ENCODE results near the gene WNT2B. TPM values are rescaled to one million over a fixed set of nuclear protein-coding genes. Genes with fewer than 3 reads are reported as not detected.
A peak's percentile ranks its signal among the peaks of the same experiment; 100 is the strongest.

Gene WNT2B
- polyA plus RNA-seq, 3 donors = 0.07 to 0.79 TPM; not detected in 1

DNA sequence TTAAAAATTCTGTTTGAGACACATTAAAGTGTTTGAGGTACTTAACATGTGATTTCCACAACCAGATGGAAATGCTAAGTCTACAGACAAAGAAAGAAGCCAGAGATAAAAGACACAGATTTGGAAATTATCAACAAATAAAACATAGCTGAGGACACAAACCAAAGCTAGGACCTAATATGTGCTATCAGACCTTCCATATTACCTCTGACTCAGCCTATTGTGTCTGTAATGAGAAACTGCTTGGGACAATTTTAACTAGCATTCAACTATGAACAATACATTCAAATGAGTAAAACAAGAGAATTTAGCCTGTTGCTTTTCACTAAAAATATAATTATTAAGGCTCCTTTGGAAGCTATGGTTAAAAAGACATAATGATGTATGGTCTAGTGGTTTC is 54.6 kb downstream of the WNT2B start:
- Mint-ChIP-seq H3K4me1 (no peaks in the 10 kb centered on the region), H3K4me3 (no peak overlapping the region), H3K27ac (no peak overlapping the region), H3K36me3 (peaks cover 6 to 20% of the 10 kb centered on the region in 2 donors), H3K9me3 (no peaks in the 10 kb centered on the region), H3K27me3 (ENCODE audit: low read depth in 3 of 3) (no peaks in the 10 kb centered on the region)
- H3K36me3 ChIP-seq (replicated peaks in 1 of 2; ENCODE audit: control insufficient read depth in 1 of 2, insufficient read depth in 2 of 2, low read length in 2 of 2) = no peaks in the 10 kb centered on the region
- no peaks in the 10 kb centered on the region for H3K4me1 ChIP-seq (ENCODE audit: control insufficient read depth in 1 of 2, insufficient read depth in 2 of 2, low read length in 2 of 2)
- H4K20me1 ChIP-seq (ENCODE audit: insufficient read depth, low read length) = no peaks in the 10 kb centered on the region
- no peaks in the 10 kb centered on the region for H3K9me3 ChIP-seq (replicated peaks in 1 of 2; ENCODE audit: control insufficient read depth in 1 of 2, insufficient read depth in 1 of 2, low read length in 2 of 2)
- no peak overlapping the region for H2AFZ ChIP-seq (ENCODE audit: insufficient read depth, low read depth, low read length, poor library complexity, severe bottlenecking)
- TF ChIP-seq, protein P1, sequence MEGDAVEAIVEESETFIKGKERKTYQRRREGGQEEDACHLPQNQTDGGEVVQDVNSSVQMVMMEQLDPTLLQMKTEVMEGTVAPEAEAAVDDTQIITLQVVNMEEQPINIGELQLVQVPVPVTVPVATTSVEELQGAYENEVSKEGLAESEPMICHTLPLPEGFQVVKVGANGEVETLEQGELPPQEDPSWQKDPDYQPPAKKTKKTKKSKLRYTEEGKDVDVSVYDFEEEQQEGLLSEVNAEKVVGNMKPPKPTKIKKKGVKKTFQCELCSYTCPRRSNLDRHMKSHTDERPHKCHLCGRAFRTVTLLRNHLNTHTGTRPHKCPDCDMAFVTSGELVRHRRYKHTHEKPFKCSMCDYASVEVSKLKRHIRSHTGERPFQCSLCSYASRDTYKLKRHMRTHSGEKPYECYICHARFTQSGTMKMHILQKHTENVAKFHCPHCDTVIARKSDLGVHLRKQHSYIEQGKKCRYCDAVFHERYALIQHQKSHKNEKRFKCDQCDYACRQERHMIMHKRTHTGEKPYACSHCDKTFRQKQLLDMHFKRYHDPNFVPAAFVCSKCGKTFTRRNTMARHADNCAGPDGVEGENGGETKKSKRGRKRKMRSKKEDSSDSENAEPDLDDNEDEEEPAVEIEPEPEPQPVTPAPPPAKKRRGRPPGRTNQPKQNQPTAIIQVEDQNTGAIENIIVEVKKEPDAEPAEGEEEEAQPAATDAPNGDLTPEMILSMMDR (IDR thresholded peaks at IDR 0.05) = no peak
- H3K79me2 ChIP-seq (ENCODE audit: insufficient read depth, low read length) = no peaks in the 10 kb centered on the region
- intact Hi-C loops (cut with micrococcal nuclease) = no loop called here
- no peak overlapping the region for H3K4me3 ChIP-seq (replicated peaks in 1 of 3; ENCODE audit: low read depth in 2 of 3, low read length in 3 of 3)
- no peak overlapping the region for H3K4me2 ChIP-seq (replicated peaks; ENCODE audit: extremely low read depth, low read length, poor library complexity, severe bottlenecking)
- no peak overlapping the region for H3K9ac ChIP-seq (ENCODE audit: insufficient read depth, low read length, poor library complexity, severe bottlenecking)
- H3K27ac ChIP-seq (ENCODE audit: low read depth in 1 of 2, low read length in 2 of 2) = no peak overlapping the region
- no peaks in the 10 kb centered on the region for H3K27me3 ChIP-seq (ENCODE audit: control insufficient read depth in 2 of 2, insufficient read depth in 2 of 2, low read length in 2 of 2)
- DNase-seq = no peak

GRCh38 chr1:112564081-112564480 is 55.3 kb downstream of the WNT2B start:
- Histone ChIP-seq H3K27me3 (ENCODE audit: control insufficient read depth in 2 of 2, insufficient read depth in 2 of 2, low read length in 2 of 2) (no peaks in the 10 kb centered on the region), H3K4me3 (replicated peaks in 1 of 3; ENCODE audit: low read depth in 2 of 3, low read length in 3 of 3) (no peak overlapping the region), H3K27ac (ENCODE audit: low read depth in 1 of 2, low read length in 2 of 2) (no peak overlapping the region), H3K36me3 (replicated peaks in 1 of 2; ENCODE audit: control insufficient read depth in 1 of 2, insufficient read depth in 2 of 2, low read length in 2 of 2) (peaks cover 0 to 2% of the 10 kb centered on the region in 2 donors), H3K79me2 (ENCODE audit: insufficient read depth, low read length) (no peaks in the 10 kb centered on the region), H3K9ac (ENCODE audit: insufficient read depth, low read length, poor library complexity, severe bottlenecking) (no peak overlapping the region), H3K4me2 (replicated peaks; ENCODE audit: extremely low read depth, low read length, poor library complexity, severe bottlenecking) (no peak overlapping the region), H3K4me1 (ENCODE audit: control insufficient read depth in 1 of 2, insufficient read depth in 2 of 2, low read length in 2 of 2) (no peaks in the 10 kb centered on the region), H3K9me3 (replicated peaks in 1 of 2; ENCODE audit: control insufficient read depth in 1 of 2, insufficient read depth in 1 of 2, low read length in 2 of 2) (no peaks in the 10 kb centered on the region), H2AFZ (ENCODE audit: insufficient read depth, low read depth, low read length, poor library complexity, severe bottlenecking) (no peak overlapping the region), H4K20me1 (ENCODE audit: insufficient read depth, low read length) (no peaks in the 10 kb centered on the region)
- H3K4me1 Mint-ChIP-seq = no peaks in the 10 kb centered on the region
- no peaks in the 10 kb centered on the region for H3K9me3 Mint-ChIP-seq
- H3K27me3 Mint-ChIP-seq (ENCODE audit: low read depth in 3 of 3) = no peaks in the 10 kb centered on the region
- peaks cover 7 to 21% of the 10 kb centered on the region in 2 donors for H3K36me3 Mint-ChIP-seq
- H3K27ac Mint-ChIP-seq = peak overlapping the region in 1 of 7 donors; percentile 63
- DNase-seq = no peak
- H3K4me3 Mint-ChIP-seq = no peak overlapping the region
- intact Hi-C loops (cut with micrococcal nuclease) = no loop called here
- WGBS (ENCODE audit: insufficient coverage) = no CpG with 5 or more reads among the region's 1 CpG
- TF ChIP-seq, protein P1 (IDR thresholded peaks at IDR 0.05) = no peak
